A673 (cell line): Measurements from ENCODE around the gene PRR14.

Source experiments
- EZH2 ChIP-seq: fragments of 200-600 bp; sonication (generic); IDR thresholded peaks from 2 replicates; pipeline ENCODE4 v1.6.1; 2017; ENCODE audit warnings: borderline replicate concordance, low read depth, mild to moderate bottlenecking, mixed read lengths, antibody characterized with exemption, low read length; ENCODE audit not compliant: poor library complexity, severe bottlenecking
- TF ChIP-seq, protein P1 (sequence below): fragments of 300-800, 200-600 bp; sonication (generic); conservative IDR thresholded peaks from 2 replicates; pipeline ENCODE4 v1.5.1; 2017; ENCODE audit warnings: low read depth, mild to moderate bottlenecking, antibody characterized with exemption, low read length, moderate library complexity, mixed read lengths

DNA sequence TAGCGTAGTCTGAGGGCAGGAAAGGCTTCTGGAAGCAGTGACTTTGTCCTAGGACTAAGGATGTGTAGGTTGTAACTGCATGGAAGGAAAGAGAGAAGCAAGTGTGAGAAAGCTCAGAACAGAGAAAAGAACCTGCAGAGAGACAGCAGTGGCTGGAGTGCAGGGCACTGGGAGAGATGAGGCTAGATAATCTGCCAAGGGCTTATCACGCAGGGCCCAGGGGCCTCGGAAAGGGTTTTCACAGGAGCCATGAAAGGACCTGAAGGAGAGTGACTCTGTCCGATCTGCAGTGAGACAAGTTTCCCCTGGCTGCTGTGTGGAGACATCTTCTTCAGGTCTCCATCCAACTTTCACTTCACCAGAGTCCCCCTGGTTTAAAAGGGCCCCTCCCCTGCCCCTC is 41.1 kb downstream of the PRR14 start:
- TF ChIP-seq EZH2, result no peak
- TF ChIP-seq, protein P1, sequence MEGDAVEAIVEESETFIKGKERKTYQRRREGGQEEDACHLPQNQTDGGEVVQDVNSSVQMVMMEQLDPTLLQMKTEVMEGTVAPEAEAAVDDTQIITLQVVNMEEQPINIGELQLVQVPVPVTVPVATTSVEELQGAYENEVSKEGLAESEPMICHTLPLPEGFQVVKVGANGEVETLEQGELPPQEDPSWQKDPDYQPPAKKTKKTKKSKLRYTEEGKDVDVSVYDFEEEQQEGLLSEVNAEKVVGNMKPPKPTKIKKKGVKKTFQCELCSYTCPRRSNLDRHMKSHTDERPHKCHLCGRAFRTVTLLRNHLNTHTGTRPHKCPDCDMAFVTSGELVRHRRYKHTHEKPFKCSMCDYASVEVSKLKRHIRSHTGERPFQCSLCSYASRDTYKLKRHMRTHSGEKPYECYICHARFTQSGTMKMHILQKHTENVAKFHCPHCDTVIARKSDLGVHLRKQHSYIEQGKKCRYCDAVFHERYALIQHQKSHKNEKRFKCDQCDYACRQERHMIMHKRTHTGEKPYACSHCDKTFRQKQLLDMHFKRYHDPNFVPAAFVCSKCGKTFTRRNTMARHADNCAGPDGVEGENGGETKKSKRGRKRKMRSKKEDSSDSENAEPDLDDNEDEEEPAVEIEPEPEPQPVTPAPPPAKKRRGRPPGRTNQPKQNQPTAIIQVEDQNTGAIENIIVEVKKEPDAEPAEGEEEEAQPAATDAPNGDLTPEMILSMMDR, result no peak
